ENCODE results near the gene PTPRN2. TPM values are rescaled to one million over a fixed set of nuclear protein-coding genes. Genes with fewer than 3 reads are reported as not detected.
A peak's percentile ranks its signal among the peaks of the same experiment; 100 is the strongest.

The PTPRN2 gene
- total RNA-seq, 1 donor from 2014 or later: 32.2 TPM

DNA sequence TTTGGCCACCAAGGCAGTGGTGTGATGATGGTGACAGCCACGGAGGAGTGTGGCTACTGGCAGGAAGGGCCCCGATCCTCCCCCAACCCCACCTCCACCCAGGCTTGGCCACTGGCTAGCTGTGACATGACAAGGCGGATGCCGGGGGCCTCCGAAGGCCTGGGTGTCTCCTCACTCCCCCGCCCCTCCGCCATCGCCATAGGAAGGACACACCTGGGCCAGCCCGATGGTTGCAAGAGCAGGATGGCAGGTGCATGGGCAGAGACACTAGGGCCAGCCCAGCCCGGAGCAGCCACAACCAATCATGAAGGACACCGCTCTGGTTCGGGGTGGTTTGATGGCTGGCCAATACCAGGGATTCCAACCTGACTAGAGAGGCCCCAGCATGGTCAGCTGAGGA, 81.0 kb downstream of the PTPRN2 start:
- H3K9me3 Mint-ChIP-seq: peaks cover 7% of the 10 kb centered on the region
- TF ChIP-seq, protein P1, sequence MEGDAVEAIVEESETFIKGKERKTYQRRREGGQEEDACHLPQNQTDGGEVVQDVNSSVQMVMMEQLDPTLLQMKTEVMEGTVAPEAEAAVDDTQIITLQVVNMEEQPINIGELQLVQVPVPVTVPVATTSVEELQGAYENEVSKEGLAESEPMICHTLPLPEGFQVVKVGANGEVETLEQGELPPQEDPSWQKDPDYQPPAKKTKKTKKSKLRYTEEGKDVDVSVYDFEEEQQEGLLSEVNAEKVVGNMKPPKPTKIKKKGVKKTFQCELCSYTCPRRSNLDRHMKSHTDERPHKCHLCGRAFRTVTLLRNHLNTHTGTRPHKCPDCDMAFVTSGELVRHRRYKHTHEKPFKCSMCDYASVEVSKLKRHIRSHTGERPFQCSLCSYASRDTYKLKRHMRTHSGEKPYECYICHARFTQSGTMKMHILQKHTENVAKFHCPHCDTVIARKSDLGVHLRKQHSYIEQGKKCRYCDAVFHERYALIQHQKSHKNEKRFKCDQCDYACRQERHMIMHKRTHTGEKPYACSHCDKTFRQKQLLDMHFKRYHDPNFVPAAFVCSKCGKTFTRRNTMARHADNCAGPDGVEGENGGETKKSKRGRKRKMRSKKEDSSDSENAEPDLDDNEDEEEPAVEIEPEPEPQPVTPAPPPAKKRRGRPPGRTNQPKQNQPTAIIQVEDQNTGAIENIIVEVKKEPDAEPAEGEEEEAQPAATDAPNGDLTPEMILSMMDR (conservative IDR thresholded peaks at IDR 0.05): no peak
- DNase-seq (ENCODE audit: low read depth, low spot score): no peak
- peaks cover 10% of the 10 kb centered on the region for H3K36me3 Mint-ChIP-seq (ENCODE audit: low read depth)
- no peak overlapping the region for H3K27ac Mint-ChIP-seq (ENCODE audit: unreplicated experiment)
- no peak overlapping the region for H3K4me3 Mint-ChIP-seq
- H3K27me3 Mint-ChIP-seq (ENCODE audit: low read depth): peaks cover 22% of the 10 kb centered on the region
- peaks cover 10% of the 10 kb centered on the region for H3K4me1 Mint-ChIP-seq

DNA sequence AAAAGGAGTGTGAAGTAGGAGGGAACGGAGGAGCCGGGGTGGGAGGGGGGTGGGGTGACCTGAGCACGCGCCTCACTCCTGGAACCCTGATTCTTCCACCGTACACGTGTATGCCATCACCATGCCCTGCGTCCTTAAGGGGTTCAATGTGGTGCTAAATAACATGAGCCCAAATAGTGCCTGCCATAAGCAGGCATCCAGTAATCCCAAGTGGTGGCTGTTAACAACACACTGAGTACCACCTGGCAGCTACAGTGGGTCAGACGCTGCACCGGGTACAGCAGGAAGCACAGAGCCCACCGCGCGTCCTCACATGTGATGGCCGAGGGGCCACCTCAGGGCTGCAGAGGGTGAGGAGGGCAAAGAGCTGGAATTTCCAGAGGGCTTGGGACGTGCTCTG, 81.9 kb downstream of the PTPRN2 start:
- Mint-ChIP-seq H3K27me3 (ENCODE audit: low read depth) (peaks cover 18% of the 10 kb centered on the region), H3K36me3 (ENCODE audit: low read depth) (peaks cover 7% of the 10 kb centered on the region)
- TF ChIP-seq, protein P1 (conservative IDR thresholded peaks at IDR 0.05): no peak

DNA sequence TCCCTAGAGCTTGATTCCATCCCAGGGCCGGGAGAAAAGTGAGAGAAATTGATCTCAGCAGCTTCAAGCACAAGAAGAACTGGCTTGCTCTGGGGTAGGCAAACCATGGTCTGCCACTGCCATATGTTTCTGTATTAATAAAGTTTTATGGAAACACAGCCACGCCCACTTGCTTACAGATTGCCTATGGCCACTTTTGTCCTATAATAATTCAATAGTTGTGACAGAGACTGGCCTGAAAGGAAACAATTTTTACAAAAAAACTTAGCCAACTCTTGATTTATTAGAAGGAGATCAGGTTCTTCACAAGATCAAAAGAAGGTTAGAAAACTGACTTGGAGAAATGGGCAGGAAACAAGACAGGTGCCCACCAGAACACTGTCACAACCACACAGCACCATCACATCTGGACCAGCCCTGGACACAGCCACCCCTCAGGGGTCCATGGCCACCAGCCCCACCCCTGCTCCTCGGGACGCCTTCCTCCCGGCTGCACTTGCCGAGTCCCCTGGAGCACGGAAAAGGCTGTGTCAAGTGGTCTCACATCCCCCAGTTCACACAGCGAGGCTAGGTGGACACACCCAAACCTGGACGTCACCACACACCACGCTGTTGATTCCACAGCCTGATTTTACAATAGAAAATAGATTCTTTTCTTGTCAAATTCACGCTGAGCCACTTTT, 85.4 kb downstream of the PTPRN2 start:
- H3K27ac Mint-ChIP-seq (ENCODE audit: unreplicated experiment): no peak overlapping the region
- peaks cover 7% of the 10 kb centered on the region for H3K9me3 Mint-ChIP-seq
- H3K4me3 Mint-ChIP-seq: no peak overlapping the region
- H3K4me1 Mint-ChIP-seq: peaks cover 9% of the 10 kb centered on the region
- TF ChIP-seq, protein P1 (conservative IDR thresholded peaks at IDR 0.05): no peak
- H3K36me3 Mint-ChIP-seq (ENCODE audit: low read depth): peaks cover 4% of the 10 kb centered on the region
- H3K27me3 Mint-ChIP-seq (ENCODE audit: low read depth): peaks cover 5% of the 10 kb centered on the region
- no peak for DNase-seq (ENCODE audit: low read depth, low spot score)

More for the DNA sequence above, 81.9 kb downstream of the PTPRN2 start:
- H3K27ac Mint-ChIP-seq (ENCODE audit: unreplicated experiment): no peak overlapping the region
- peaks cover 7% of the 10 kb centered on the region for H3K9me3 Mint-ChIP-seq
- DNase-seq (ENCODE audit: low read depth, low spot score): no peak
- H3K4me3 Mint-ChIP-seq: no peak overlapping the region
- H3K4me1 Mint-ChIP-seq: peaks cover 10% of the 10 kb centered on the region

DNA sequence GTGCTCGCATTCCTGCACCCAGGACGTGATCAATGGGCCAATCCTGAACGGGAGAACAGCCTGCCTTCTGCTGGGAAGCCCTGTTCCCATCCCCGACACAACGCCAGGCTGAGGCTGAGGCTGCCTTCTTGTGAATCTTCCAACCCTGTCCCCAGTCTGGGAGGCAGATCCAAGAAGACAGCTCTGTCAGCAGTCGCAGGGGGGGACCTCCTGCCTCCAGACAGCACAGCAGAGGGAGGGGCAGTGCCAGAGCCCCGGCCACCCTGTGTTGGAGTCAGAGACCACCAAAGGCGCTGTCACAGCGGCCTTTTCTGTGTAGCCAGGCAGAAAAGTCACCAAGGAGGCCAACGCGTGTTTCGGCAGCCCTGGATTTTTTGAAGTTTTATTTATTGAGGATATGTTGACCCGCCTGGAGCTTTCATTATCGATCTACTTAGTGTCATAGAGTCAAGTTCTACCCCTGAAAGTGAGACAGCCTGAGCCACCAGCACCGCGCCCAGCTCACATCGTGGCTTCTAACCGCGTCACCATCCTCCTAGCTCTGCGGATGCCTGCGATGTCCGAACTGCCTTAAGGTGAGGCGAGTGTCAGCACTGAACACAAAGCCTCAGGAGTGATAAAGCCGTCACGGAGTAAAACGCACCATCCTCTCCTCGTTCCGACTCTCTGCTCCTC, 86.1 kb downstream of the PTPRN2 start:
- H3K36me3 Mint-ChIP-seq (ENCODE audit: low read depth): peaks cover 4% of the 10 kb centered on the region
- H3K27me3 Mint-ChIP-seq (ENCODE audit: low read depth): peaks cover 5% of the 10 kb centered on the region
- H3K4me3 Mint-ChIP-seq: no peak overlapping the region
- no peak overlapping the region for H3K27ac Mint-ChIP-seq (ENCODE audit: unreplicated experiment)
- H3K4me1 Mint-ChIP-seq: peaks cover 7% of the 10 kb centered on the region
- peaks cover 7% of the 10 kb centered on the region for H3K9me3 Mint-ChIP-seq
- TF ChIP-seq, protein P1 (conservative IDR thresholded peaks at IDR 0.05): no peak
- DNase-seq (ENCODE audit: low read depth, low spot score): no peak

DNA sequence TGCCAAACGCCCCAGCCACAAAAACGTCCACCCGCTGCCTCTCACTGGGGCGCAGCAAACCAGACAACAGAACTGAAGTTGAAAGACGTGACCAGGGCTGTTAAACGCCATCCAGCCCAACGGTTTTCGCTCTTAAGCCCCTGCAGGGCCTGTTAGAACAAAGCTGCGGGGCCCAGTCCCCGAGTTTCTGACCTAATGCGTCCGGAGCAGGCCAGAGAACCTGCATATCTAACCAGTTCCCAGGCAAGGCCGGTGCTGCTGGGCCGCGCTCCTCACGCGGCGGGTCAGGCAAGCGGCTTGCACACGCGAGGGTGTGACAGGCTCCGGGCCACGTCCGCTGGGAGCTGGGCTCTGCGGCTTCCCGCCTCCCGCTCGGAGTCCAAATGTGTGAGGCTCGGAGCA, 87.0 kb downstream of the PTPRN2 start:
- peak overlapping the region; percentile 75 for H3K27ac Mint-ChIP-seq (ENCODE audit: unreplicated experiment)
- TF ChIP-seq, protein P1 (conservative IDR thresholded peaks at IDR 0.05): no peak
- no peak for DNase-seq (ENCODE audit: low read depth, low spot score)
- H3K36me3 Mint-ChIP-seq (ENCODE audit: low read depth): peaks cover 4% of the 10 kb centered on the region
- H3K4me3 Mint-ChIP-seq: no peak overlapping the region
- H3K27me3 Mint-ChIP-seq (ENCODE audit: low read depth): peaks cover 7% of the 10 kb centered on the region
- H3K4me1 Mint-ChIP-seq: peaks cover 10% of the 10 kb centered on the region
- H3K9me3 Mint-ChIP-seq: peaks cover 7% of the 10 kb centered on the region
